Measurements from ENCODE around the gene GARIN5A. TPM values are rescaled to one million over a fixed set of nuclear protein-coding genes. Genes with fewer than 3 reads are reported as not detected.
A peak's percentile ranks its signal among the peaks of the same experiment; 100 is the strongest.

The GARIN5A gene
- polyA plus RNA-seq, 2 of the 4 experiments (the other 2 are of a cell fraction), result 1.1 to 1.7 TPM

- H3K4me2 ChIP-seq, result no peak overlapping the region
- peaks cover 12% of the 10 kb centered on the region for H3K4me1 ChIP-seq
- ChIA-PET POLR2A (no interaction called here), CTCF (interaction anchor here (0.6 to 3.6 kb wide), 39 partner anchors 8 to 356 kb away, joined by 3 to 29 read pairs (median 8); partner anchors contain the start of genes JOSD2, NR1H2 and POLD1)
- ATAC-seq (no peak), DNase-seq (ENCODE audit: low read depth in 1 of 2, low spot score in 1 of 2) (no peak), FAIRE-seq (no peak)
- no peak overlapping the region for H3K27ac ChIP-seq
- H3K9me3 ChIP-seq, result no peaks in the 10 kb centered on the region
- WGBS (ENCODE audit: missing lambda C conversion rate), result 86% methylated on average over 12 of the region's 16 CpGs
- no peak for TF ChIP-seq JUNB (IDR thresholded peaks at IDR 0.05)
- no peak for TF ChIP-seq FOSL2 (IDR thresholded peaks at IDR 0.05)
- TF ChIP-seq FOSL2 (CRISPR knock-in tag; IDR thresholded peaks at IDR 0.05), result no peak
- no peak for TF ChIP-seq KDM1A (IDR thresholded peaks at IDR 0.05; ENCODE audit: low read depth)
- TF ChIP-seq ZNF302 (CRISPR knock-in tag; IDR thresholded peaks at IDR 0.05), result no peak
- TF ChIP-seq RCOR1 (IDR thresholded peaks at IDR 0.05; ENCODE audit: low read depth, low read length), result no peak
- no peak for TF ChIP-seq MYC (IDR thresholded peaks at IDR 0.05; ENCODE audit: borderline replicate concordance, low read length)
- no peak for TF ChIP-seq EHMT2 (IDR thresholded peaks at IDR 0.05; ENCODE audit: low read depth)
- TF ChIP-seq ESRRA (IDR thresholded peaks at IDR 0.05; ENCODE audit: borderline replicate concordance, low read length), result no peak
- TF ChIP-seq BHLHE40 (IDR thresholded peaks at IDR 0.05; ENCODE audit: low read depth, low read length), result no peak
- TF ChIP-seq EP300 (IDR thresholded peaks at IDR 0.05), result no peak
- TF ChIP-seq RFX5 (IDR thresholded peaks at IDR 0.05), result no peak
- no peak for TF ChIP-seq RARB (CRISPR knock-in tag; IDR thresholded peaks at IDR 0.05)
- no peak overlapping the region for H3K4me3 ChIP-seq
These were observed 3.2 kb upstream of the GARIN5A start for GRCh38 chr19:50479761-50480251.

DNA sequence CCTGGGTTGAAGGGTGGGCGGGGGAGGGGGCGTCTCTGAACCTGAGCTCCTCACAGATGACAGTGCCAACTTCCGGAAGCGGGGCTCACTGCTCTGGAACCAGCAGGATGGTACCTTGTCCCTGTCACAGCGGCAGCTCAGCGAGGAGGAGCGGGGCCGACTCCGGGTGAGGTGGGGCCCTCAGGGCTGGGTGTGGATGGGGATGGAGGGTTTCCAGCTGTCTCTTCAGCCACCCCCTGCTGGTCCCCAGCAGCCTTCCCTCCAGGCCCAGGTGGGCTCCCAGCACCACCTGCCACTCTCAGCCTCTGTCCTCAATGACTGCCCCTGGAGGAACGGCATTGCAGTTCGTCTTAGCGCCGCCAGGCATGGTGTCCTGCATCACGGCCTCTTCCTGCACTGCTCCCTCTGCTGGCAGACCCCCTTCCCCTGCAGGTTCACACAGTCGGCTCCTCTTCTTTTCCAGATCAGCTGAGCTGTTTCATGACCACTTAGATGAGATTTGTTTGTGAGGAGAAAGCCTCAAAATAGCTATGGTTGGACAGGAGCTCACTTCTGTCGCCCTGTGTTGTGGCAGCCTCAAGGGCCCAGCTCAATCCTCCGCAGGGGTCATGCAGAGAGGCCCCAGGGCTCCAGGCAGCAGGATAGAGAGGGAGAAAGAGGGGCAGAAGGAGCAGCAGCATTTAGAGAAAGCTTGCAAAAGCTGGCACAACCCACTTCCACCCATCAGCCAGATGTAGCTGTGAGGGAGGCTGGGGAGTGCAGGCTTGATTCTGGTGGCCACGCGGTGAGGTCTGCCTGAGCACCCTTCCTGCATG lies 2.5 kb upstream of the GARIN5A start:
- H3K4me3 ChIP-seq, result no peak overlapping the region
- no peaks in the 10 kb centered on the region for H3K9me3 ChIP-seq
- no peak overlapping the region for H3K27ac ChIP-seq
- TF ChIP-seq BCL3 (IDR thresholded peaks at IDR 0.05) (no peak), E2F6 (IDR thresholded peaks at IDR 0.05; ENCODE audit: borderline replicate concordance, low read depth) (no peak), KDM5A (IDR thresholded peaks at IDR 0.05) (no peak), ZFP36 (IDR thresholded peaks at IDR 0.05; ENCODE audit: borderline replicate concordance, partially characterized antibody) (no peak), RFX5 (IDR thresholded peaks at IDR 0.05) (no peak), ESRRA (IDR thresholded peaks at IDR 0.05; ENCODE audit: borderline replicate concordance, low read length) (no peak), RNF2 (IDR thresholded peaks at IDR 0.05; ENCODE audit: borderline replicate concordance, low read depth) (no peak), PBX3 (IDR thresholded peaks at IDR 0.05) (no peak), SMC3 (IDR thresholded peaks at IDR 0.05) (peak; percentile 68), NFE2L2 (conservative IDR thresholded peaks at IDR 0.05; ENCODE audit: low read length) (no peak), HOXB5 (CRISPR knock-in tag; IDR thresholded peaks at IDR 0.05) (no peak), ZNF302 (CRISPR knock-in tag; IDR thresholded peaks at IDR 0.05) (no peak), KDM1A (IDR thresholded peaks at IDR 0.05; ENCODE audit: low read depth) (no peak), EP300 (IDR thresholded peaks at IDR 0.05) (no peak), HOXB13 (CRISPR knock-in tag; IDR thresholded peaks at IDR 0.05; ENCODE audit: low read depth) (no peak), MAZ (IDR thresholded peaks at IDR 0.05; ENCODE audit: borderline replicate concordance, low read depth, low read length) (peak; percentile 59; the same call in 1 of the 2 replicates), CTCF (IDR thresholded peaks at IDR 0.05) (peak; percentile 76), RAD21 (conservative IDR thresholded peaks at IDR 0.05 in 1 of 2, IDR thresholded peaks at IDR 0.05 in 1 of 2) (peak; percentile 33 to 53; a peak in 3 of 5 replicates), CBX8 (IDR thresholded peaks at IDR 0.05) (no peak), JUN (IDR thresholded peaks at IDR 0.05) (no peak), CBX2 (IDR thresholded peaks at IDR 0.05; ENCODE audit: borderline replicate concordance, low read depth) (no peak), BHLHE40 (IDR thresholded peaks at IDR 0.05; ENCODE audit: low read depth, low read length) (no peak), POLR2A (IDR thresholded peaks at IDR 0.05; ENCODE audit: low read length) (no peak), RCOR1 (IDR thresholded peaks at IDR 0.05; ENCODE audit: low read depth, low read length) (no peak)
- FAIRE-seq, result peak; percentile 77
- WGBS (ENCODE audit: missing lambda C conversion rate), result 66% methylated on average over 18 of the region's 19 CpGs
- peak; percentile 61 to 77 for ATAC-seq
- POLR2A ChIA-PET, result interaction anchor here (1.0 kb wide), 1 partner anchor 110 kb away, joined by 3 read pairs; no protein-coding TSS in a partner anchor
- no peak overlapping the region for H3K4me2 ChIP-seq
- CTCF ChIA-PET, result interaction anchor here (0.6 to 3.6 kb wide), 41 partner anchors 8 to 355 kb away, joined by 3 to 29 read pairs (median 6); partner anchors contain the start of genes JOSD2, NR1H2 and POLD1
- peaks cover 12% of the 10 kb centered on the region for H3K4me1 ChIP-seq
- peak; percentile 89 to 92 for DNase-seq (ENCODE audit: low read depth in 1 of 2, low spot score in 1 of 2)
